ENCODE measurements around the gene ZC3H8.

ZC3H8 gene

GRCh38 chr2:112204411-112204810 lies 50.4 kb downstream of the ZC3H8 start:
- Histone ChIP-seq H3K9me2 (ENCODE audit: low read depth, low read length) (no peaks in the 10 kb centered on the region), H3K4me2 (ENCODE audit: low read length) (no peak overlapping the region), H3K79me2 (ENCODE audit: insufficient read depth, low read length) (no peaks in the 10 kb centered on the region), H3K27me3 (ENCODE audit: insufficient read depth, low read length) (0 out of 2 replicates have a peak, but pooled peaks cover 6% of the 10 kb centered on the region), H3F3A (ENCODE audit: insufficient read depth, low read length) (no peaks in the 10 kb centered on the region), H3K4me1 (ENCODE audit: insufficient read depth, low read length, severe bottlenecking) (no peaks in the 10 kb centered on the region), H3K9ac (ENCODE audit: low read length) (no peak overlapping the region), H3K9me3 (ENCODE audit: low read length) (peaks cover 22% of the 10 kb centered on the region), H3K27ac (ENCODE audit: low read depth, low read length, poor library complexity, severe bottlenecking) (no peak overlapping the region), H2AFZ (ENCODE audit: low read length) (no peak overlapping the region), H3K4me3 (ENCODE audit: low read depth, low read length, poor library complexity, severe bottlenecking) (no peak overlapping the region), H4K20me1 (ENCODE audit: insufficient read depth, low read length) (no peaks in the 10 kb centered on the region), H3K36me3 (ENCODE audit: insufficient read depth, low read length) (no peaks in the 10 kb centered on the region; the same call in 1 of the 2 replicates)
- TF ChIP-seq EZH2 (IDR thresholded peaks at IDR 0.05; ENCODE audit: borderline replicate concordance, low read length) (no peak), CTCF (IDR thresholded peaks at IDR 0.05; ENCODE audit: low read length) (no peak)

DNA sequence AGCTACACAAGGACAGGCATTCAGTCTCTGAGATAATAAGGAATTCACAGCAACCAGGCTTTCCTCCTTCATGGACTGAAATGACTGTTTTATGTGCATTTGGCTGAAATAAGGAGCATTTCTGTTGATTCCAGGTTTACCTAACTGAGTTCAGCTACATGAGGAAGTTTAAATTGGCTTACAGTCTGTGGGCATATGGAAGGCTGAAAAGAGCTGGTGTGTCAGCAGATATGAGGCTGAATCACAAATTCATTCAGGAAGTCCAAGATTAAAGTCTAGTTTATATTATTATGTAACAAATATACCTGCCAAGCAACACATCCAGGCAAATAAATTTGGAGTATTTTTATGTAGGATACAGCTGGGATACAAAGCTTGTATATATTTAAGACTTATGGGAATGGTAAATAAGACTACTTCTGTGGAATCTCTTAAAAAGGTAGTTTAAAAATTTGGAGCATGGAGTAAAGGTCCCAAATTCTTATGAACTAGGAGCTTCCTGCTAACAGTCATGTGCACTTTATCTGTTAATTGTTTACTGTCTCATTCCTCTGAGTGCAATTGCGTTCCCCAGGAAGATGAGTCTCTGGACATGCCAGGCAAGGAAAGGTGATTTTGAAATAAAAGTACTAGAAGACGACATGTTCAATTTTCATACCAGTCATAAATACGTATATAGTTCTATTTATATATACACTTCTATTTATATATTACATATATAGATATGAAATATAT lies 53.0 kb downstream of the ZC3H8 start:
- Histone ChIP-seq H3K27me3 (ENCODE audit: insufficient read depth, low read length) (0 out of 2 replicates have a peak, but pooled peaks cover 6% of the 10 kb centered on the region), H3K9ac (ENCODE audit: low read length) (no peak overlapping the region), H3F3A (ENCODE audit: insufficient read depth, low read length) (no peaks in the 10 kb centered on the region), H2AFZ (ENCODE audit: low read length) (no peak overlapping the region), H3K4me1 (ENCODE audit: insufficient read depth, low read length, severe bottlenecking) (no peaks in the 10 kb centered on the region), H4K20me1 (ENCODE audit: insufficient read depth, low read length) (no peaks in the 10 kb centered on the region), H3K36me3 (ENCODE audit: insufficient read depth, low read length) (no peaks in the 10 kb centered on the region; the same call in 1 of the 2 replicates), H3K9me2 (ENCODE audit: low read depth, low read length) (no peaks in the 10 kb centered on the region), H3K27ac (ENCODE audit: low read depth, low read length, poor library complexity, severe bottlenecking) (no peak overlapping the region), H3K4me3 (ENCODE audit: low read depth, low read length, poor library complexity, severe bottlenecking) (no peak overlapping the region), H3K4me2 (ENCODE audit: low read length) (no peak overlapping the region), H3K79me2 (ENCODE audit: insufficient read depth, low read length) (no peaks in the 10 kb centered on the region), H3K9me3 (ENCODE audit: low read length) (peaks cover 22% of the 10 kb centered on the region)
- TF ChIP-seq EZH2 (IDR thresholded peaks at IDR 0.05; ENCODE audit: borderline replicate concordance, low read length) (no peak), CTCF (IDR thresholded peaks at IDR 0.05; ENCODE audit: low read length) (no peak)

GRCh38 chr2:112199188-112199587 lies 55.7 kb downstream of the ZC3H8 start:
- Histone ChIP-seq H3K27me3 (ENCODE audit: insufficient read depth, low read length) (0 out of 2 replicates have a peak, but pooled peaks cover 6% of the 10 kb centered on the region), H3K9ac (ENCODE audit: low read length) (no peak overlapping the region), H3K4me3 (ENCODE audit: low read depth, low read length, poor library complexity, severe bottlenecking) (no peak overlapping the region), H3K36me3 (ENCODE audit: insufficient read depth, low read length) (no peaks in the 10 kb centered on the region; the same call in 1 of the 2 replicates), H3K27ac (ENCODE audit: low read depth, low read length, poor library complexity, severe bottlenecking) (no peak overlapping the region), H4K20me1 (ENCODE audit: insufficient read depth, low read length) (no peaks in the 10 kb centered on the region), H3K9me2 (ENCODE audit: low read depth, low read length) (no peaks in the 10 kb centered on the region), H3F3A (ENCODE audit: insufficient read depth, low read length) (no peaks in the 10 kb centered on the region), H3K9me3 (ENCODE audit: low read length) (peaks cover 15% of the 10 kb centered on the region), H3K79me2 (ENCODE audit: insufficient read depth, low read length) (no peaks in the 10 kb centered on the region), H3K4me1 (ENCODE audit: insufficient read depth, low read length, severe bottlenecking) (no peaks in the 10 kb centered on the region), H2AFZ (ENCODE audit: low read length) (no peak overlapping the region), H3K4me2 (ENCODE audit: low read length) (no peak overlapping the region)
- TF ChIP-seq EZH2 (IDR thresholded peaks at IDR 0.05; ENCODE audit: borderline replicate concordance, low read length) (no peak), CTCF (IDR thresholded peaks at IDR 0.05; ENCODE audit: low read length) (no peak)
